ENCODE data around the gene PNKD.

PNKD gene

DNA sequence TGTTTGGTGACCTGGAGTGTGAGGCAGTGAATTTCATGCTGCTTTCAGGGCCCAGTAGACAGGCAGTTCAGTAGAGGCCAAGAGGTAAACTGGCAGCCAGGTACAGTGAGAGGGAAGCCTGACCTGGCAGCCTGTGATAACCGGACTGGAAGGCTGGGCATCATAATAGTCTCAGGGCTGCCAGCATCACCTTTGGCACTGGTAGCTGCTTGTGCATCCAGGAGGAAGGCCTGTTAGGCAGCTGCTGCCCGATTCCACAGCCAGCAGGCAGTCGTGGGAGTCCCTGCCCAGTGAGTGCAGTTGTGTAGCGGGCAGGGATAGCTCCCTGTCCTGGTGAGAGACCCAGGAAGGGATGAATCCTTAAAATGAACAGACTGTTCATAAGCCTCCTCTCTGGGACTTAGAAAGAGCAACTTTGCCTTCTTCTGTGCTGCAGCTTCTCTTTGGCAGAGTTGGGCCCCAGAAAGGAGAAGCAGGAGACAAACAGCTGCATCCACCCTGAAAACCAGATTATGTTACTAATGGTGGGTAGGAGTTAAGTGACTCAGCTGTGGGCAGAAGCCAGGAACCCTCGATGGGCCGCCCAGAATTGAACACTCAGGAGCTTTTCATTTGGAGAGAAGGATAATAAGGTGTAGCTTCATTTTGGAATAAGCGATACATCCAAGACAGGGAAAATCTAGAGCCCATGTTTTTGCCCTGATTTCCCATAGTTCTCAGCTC lies 17.6 kb upstream of the PNKD start:
- Histone ChIP-seq H3K27ac (ENCODE audit: low read depth, low read length) (no peak overlapping the region), H3F3A (ENCODE audit: insufficient read depth) (peaks cover 37% of the 10 kb centered on the region), H3K4me3 (ENCODE audit: insufficient read depth, low read length, poor library complexity, severe bottlenecking) (no peak overlapping the region), H3K79me2 (ENCODE audit: insufficient read depth, low read length) (no peaks in the 10 kb centered on the region), H2AFZ (ENCODE audit: low read depth, low read length, severe bottlenecking) (no peak overlapping the region), H4K20me1 (ENCODE audit: low read depth, low read length) (no peaks in the 10 kb centered on the region), H3K4me2 (ENCODE audit: low read depth, low read length, poor library complexity, severe bottlenecking) (no peak overlapping the region), H3K27me3 (ENCODE audit: low read length) (no peaks in the 10 kb centered on the region), H3K36me3 (ENCODE audit: low read length) (peaks cover 16% of the 10 kb centered on the region; the same call in 1 of the 2 replicates), H3K9me3 (ENCODE audit: insufficient read depth, low read length) (no peaks in the 10 kb centered on the region), H3K9ac (ENCODE audit: low read length) (no peak overlapping the region), H3K9me2 (replicated peaks; ENCODE audit: insufficient read depth, low read length) (no peaks in the 10 kb centered on the region)
- TF ChIP-seq EZH2phosphoT487 (conservative IDR thresholded peaks at IDR 0.05; ENCODE audit: low read length), result no peak
- TF ChIP-seq, protein P1, sequence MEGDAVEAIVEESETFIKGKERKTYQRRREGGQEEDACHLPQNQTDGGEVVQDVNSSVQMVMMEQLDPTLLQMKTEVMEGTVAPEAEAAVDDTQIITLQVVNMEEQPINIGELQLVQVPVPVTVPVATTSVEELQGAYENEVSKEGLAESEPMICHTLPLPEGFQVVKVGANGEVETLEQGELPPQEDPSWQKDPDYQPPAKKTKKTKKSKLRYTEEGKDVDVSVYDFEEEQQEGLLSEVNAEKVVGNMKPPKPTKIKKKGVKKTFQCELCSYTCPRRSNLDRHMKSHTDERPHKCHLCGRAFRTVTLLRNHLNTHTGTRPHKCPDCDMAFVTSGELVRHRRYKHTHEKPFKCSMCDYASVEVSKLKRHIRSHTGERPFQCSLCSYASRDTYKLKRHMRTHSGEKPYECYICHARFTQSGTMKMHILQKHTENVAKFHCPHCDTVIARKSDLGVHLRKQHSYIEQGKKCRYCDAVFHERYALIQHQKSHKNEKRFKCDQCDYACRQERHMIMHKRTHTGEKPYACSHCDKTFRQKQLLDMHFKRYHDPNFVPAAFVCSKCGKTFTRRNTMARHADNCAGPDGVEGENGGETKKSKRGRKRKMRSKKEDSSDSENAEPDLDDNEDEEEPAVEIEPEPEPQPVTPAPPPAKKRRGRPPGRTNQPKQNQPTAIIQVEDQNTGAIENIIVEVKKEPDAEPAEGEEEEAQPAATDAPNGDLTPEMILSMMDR (IDR thresholded peaks at IDR 0.05; ENCODE audit: insufficient read depth, low read length, poor library complexity, severe bottlenecking), result no peak

DNA sequence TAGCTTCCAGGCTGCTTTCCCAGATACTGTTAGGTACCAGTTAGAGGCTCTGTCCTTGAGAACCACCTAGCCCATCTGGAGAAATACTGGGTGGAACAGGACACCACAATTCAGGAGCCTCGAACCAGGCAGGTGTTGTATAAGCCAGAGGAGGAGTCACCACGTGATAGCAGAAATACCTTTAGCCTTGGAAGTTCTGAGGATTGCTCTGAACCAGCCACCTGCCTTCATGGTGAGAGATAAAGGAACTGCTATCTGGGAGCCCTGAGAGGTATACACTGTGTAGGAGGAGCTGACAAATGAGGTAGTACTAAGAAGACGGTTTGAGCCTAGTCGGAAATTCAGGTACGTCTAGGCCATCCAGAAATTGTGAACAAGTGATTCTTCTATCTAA lies 17.1 kb upstream of the PNKD start:
- H3K9me2 ChIP-seq (replicated peaks; ENCODE audit: insufficient read depth, low read length), result no peaks in the 10 kb centered on the region
- no peaks in the 10 kb centered on the region for H3K27me3 ChIP-seq (ENCODE audit: low read length)
- no peaks in the 10 kb centered on the region for H3K9me3 ChIP-seq (ENCODE audit: insufficient read depth, low read length)
- TF ChIP-seq EZH2phosphoT487 (conservative IDR thresholded peaks at IDR 0.05; ENCODE audit: low read length), result no peak
- TF ChIP-seq, protein P1 (IDR thresholded peaks at IDR 0.05; ENCODE audit: insufficient read depth, low read length, poor library complexity, severe bottlenecking), result no peak
- no peaks in the 10 kb centered on the region for H3K79me2 ChIP-seq (ENCODE audit: insufficient read depth, low read length)
- H3K36me3 ChIP-seq (ENCODE audit: low read length), result peaks cover 12% of the 10 kb centered on the region; the same call in 1 of the 2 replicates
- no peak overlapping the region for H3K4me3 ChIP-seq (ENCODE audit: insufficient read depth, low read length, poor library complexity, severe bottlenecking)
- no peak overlapping the region for H3K4me2 ChIP-seq (ENCODE audit: low read depth, low read length, poor library complexity, severe bottlenecking)
- H4K20me1 ChIP-seq (ENCODE audit: low read depth, low read length), result no peaks in the 10 kb centered on the region
- H3K9ac ChIP-seq (ENCODE audit: low read length), result no peak overlapping the region
- H3K27ac ChIP-seq (ENCODE audit: low read depth, low read length), result no peak overlapping the region
- peaks cover 39% of the 10 kb centered on the region for H3F3A ChIP-seq (ENCODE audit: insufficient read depth)
- H2AFZ ChIP-seq (ENCODE audit: low read depth, low read length, severe bottlenecking), result no peak overlapping the region

DNA sequence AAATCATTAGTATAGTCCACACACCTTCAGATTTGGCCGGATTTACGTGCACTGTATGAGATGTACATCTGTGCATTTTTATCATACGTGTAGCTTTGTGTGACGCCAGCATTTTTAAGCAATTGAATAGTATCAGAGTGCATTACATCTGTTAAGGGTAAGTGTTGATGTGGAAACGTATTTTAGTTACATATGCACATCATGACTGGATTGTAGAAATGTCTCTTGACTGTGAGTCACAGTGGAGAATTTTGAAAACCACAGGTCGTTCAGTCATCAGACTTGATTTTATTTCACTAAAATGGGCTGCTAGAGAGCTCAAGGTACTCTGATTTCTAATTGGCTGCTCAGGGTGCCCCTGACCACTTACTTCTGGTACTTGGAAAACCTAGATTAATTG lies 14.9 kb upstream of the PNKD start:
- peaks cover 39% of the 10 kb centered on the region for H3F3A ChIP-seq (ENCODE audit: insufficient read depth)
- H3K27me3 ChIP-seq (ENCODE audit: low read length), result no peaks in the 10 kb centered on the region
- no peak overlapping the region for H2AFZ ChIP-seq (ENCODE audit: low read depth, low read length, severe bottlenecking)
- no peak overlapping the region for H3K4me2 ChIP-seq (ENCODE audit: low read depth, low read length, poor library complexity, severe bottlenecking)
- no peak overlapping the region for H3K27ac ChIP-seq (ENCODE audit: low read depth, low read length)
- H3K9me3 ChIP-seq (ENCODE audit: insufficient read depth, low read length), result no peaks in the 10 kb centered on the region
- H3K79me2 ChIP-seq (ENCODE audit: insufficient read depth, low read length), result no peaks in the 10 kb centered on the region
- no peaks in the 10 kb centered on the region for H3K36me3 ChIP-seq (ENCODE audit: low read length)
- no peak overlapping the region for H3K4me3 ChIP-seq (ENCODE audit: insufficient read depth, low read length, poor library complexity, severe bottlenecking)
- TF ChIP-seq, protein P1 (IDR thresholded peaks at IDR 0.05; ENCODE audit: insufficient read depth, low read length, poor library complexity, severe bottlenecking), result no peak
- no peak for TF ChIP-seq EZH2phosphoT487 (conservative IDR thresholded peaks at IDR 0.05; ENCODE audit: low read length)
- no peaks in the 10 kb centered on the region for H3K9me2 ChIP-seq (replicated peaks; ENCODE audit: insufficient read depth, low read length)
- no peak overlapping the region for H3K9ac ChIP-seq (ENCODE audit: low read length)
- H4K20me1 ChIP-seq (ENCODE audit: low read depth, low read length), result no peaks in the 10 kb centered on the region

Measured in SU-DHL-6 (cell line).